C4-2B (cell line): Measurements from ENCODE around the gene IQGAP2.

ENCODE experiments used
- CTCF ChIP-seq: fragments of 450-650 bp; conservative IDR thresholded peaks from 2 replicates; pipeline ENCODE4 v1.5.1; 2017; ENCODE audit warnings: mild to moderate bottlenecking
- ZFX ChIP-seq: fragments of 450-650 bp; IDR thresholded peaks from 2 replicates; pipeline ENCODE4 v1.6.1; 2017

- TF ChIP-seq CTCF: no peak
- TF ChIP-seq ZFX: no peak
Observed at GRCh38 chr5:76681287-76681686, 278.2 kb downstream of the IQGAP2 start.
